Spinal cord (tissue), 10 donors: Measurements from ENCODE around the gene IMMT. TPM values are rescaled to one million over a fixed set of nuclear protein-coding genes. Genes with fewer than 3 reads are reported as not detected.
"Not testable (repeated sequence)": the region's sequence is repeated elsewhere in the genome, so short reads cannot be mapped to it uniquely, and the experiment has no call there.

Experiments
- DNase-seq, 6 donors: peaks; one replicate each; pipeline versions ENCODE4 v3.0.0 to v3.0.0-alpha.2; 2013 to 2015; ENCODE audit warnings: low spot score in 6 of 6, low read depth in 4 of 6
- H3K27ac ChIP-seq: one replicate; pipeline ENCODE4 v1.5.1; 2013; ENCODE audit warnings: low read depth, low read length, control low read depth
- H3K27me3 ChIP-seq: one replicate; pipeline ENCODE4 v1.6.1; 2013; ENCODE audit warnings: low read length; ENCODE audit not compliant: control insufficient read depth, insufficient read depth
- H3K36me3 ChIP-seq: one replicate; pipeline ENCODE4 v1.6.1; 2013; ENCODE audit warnings: low read length; ENCODE audit not compliant: control insufficient read depth, insufficient read depth
- H3K4me1 ChIP-seq: one replicate; pipeline ENCODE4 v1.6.1; 2013; ENCODE audit warnings: low read length; ENCODE audit not compliant: control insufficient read depth, insufficient read depth
- H3K4me3 ChIP-seq: one replicate; pipeline ENCODE4 v1.5.1; 2013; ENCODE audit warnings: low read depth, low read length, control low read depth
- H3K9me3 ChIP-seq: one replicate; pipeline ENCODE4 v1.6.1; 2013; ENCODE audit warnings: low read length; ENCODE audit not compliant: control insufficient read depth, insufficient read depth
- WGBS: methylation state at CpG from one replicate; pipeline ENCODE4 v1.1.5; 2013; ENCODE audit warnings: missing lambda C conversion rate; ENCODE audit not compliant: insufficient coverage; 5-methylcytosine and 5-hydroxymethylcytosine counted together
- long read RNA-seq, 4 donors: transcript quantifications; one replicate each; lab custom pipeline, GENCODE V29; 2026
- polyA plus RNA-seq, 2 donors: library from polyadenylated mRNA; unstranded; fragments of 120-200 nt; gene quantifications; one replicate each; pipeline ENCODE4 v1.2.1, GENCODE V29; 2013; ENCODE audit not compliant: insufficient read length in 2 of 2
- total RNA-seq, 2 donors: library from RNA; depleted of rRNA in 1 of 2; stranded (reverse); fragments of 120-200 nt in 1 of 2; fragments of >200 nt in 1 of 2; gene quantifications; one replicate each; pipeline versions ENCODE4 v1.2.3 to v1.2.4, GENCODE V29; 2013 to 2014
- donor health status: healthy.

Gene IMMT
- total RNA-seq (10 to 100 TPM; 58.1 to 66.9 TPM), polyA plus RNA-seq (10 to 100 TPM; 86.9 to 87.8 TPM)
- long read RNA-seq, donor 1, partial matches to known transcripts, result 5 of 50 reads
- long read RNA-seq, donor 1, other reads (novel, unspliced or antisense), result 44 of 50 reads
- long read RNA-seq, donor 2, partial matches to known transcripts, result 0 of 2 reads
- long read RNA-seq, donor 2, other reads (novel, unspliced or antisense), result 0 of 2 reads
- long read RNA-seq, donor 3, partial matches to known transcripts, result 7 of 13 reads
- long read RNA-seq, donor 3, other reads (novel, unspliced or antisense), result 5 of 13 reads
- long read RNA-seq, donor 4, partial matches to known transcripts, result 0 of 9 reads
- long read RNA-seq, donor 4, other reads (novel, unspliced or antisense), result 5 of 9 reads

DNA sequence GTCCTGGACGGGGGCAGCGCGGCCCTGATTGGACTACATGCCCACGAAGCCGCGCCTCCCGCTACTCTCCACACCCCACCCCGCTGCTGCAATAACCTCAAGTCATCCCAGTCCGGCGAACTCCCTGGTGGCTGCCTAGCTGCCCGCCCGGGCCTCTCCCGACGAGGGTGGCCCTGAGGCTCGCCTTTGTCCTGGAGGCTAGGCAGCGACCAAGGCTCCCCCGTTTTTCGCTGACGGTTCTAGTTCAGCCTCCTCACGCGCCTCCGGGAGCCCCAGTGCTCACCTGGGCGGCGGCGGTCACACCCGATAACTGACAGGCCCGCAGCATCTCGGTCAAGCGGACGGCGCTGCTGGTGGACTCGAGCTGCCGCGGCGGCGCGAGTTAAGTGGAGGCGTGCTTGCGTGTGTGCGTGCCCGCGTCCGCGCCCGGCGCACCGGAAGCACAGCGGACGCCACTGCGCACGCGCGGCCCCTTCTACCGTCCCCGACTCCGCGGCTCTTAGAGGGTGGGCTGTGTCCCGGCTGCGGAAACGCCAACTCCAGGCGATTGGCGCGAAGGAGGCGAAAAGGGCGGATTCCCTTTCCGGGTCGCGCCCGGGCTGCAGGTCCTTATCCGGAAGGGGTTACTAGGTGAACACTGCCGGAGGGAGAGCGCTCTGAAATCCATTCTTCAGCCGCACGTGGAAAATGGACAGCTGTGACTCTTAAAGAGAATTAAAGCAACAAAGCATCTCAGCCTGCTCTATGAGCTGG lies at the start of gene IMMT:
IMMT (minus strand) TSS at position 408 of the 753 bp plus-strand sequence; CDS start at position 328, 80 bp downstream.
- Histone ChIP-seq H3K27me3 (no peaks in the 10 kb centered on the region), H3K36me3 (peaks cover 8% of the 10 kb centered on the region), H3K9me3 (no peaks in the 10 kb centered on the region), H3K4me3 (peak within 1 kb of the TSS; percentile 100), H3K27ac (peak within 1 kb of the TSS; percentile 100), H3K4me1 (peaks cover 33% of the 10 kb centered on the region)
- WGBS, result under 1% methylated on average over 74 of the region's 74 CpGs
- DNase-seq, result peak; percentile 89 to 99 (median 94)

DNA sequence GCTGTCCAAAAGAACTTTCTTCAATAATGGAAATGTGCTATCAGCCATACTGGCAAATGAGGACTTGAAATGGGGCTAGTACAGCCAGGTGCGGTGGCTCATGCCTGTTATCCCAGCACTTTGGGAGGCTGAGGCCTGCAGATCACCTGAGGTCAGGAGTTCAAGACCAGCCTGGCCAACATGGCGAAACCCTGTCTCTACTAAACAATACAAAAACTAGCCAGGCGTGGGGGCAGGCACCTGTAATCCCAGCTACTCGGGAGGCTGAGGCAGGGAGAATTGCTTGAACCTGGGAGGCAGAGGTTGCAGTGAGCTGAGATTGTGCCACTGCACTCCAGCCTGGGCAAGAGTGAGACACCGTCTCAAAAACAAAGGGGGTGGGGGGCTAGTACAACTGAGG lies 49.5 kb upstream of the IMMT start:
- H3K36me3 ChIP-seq, result peaks cover 30% of the 10 kb centered on the region
- not testable (repeated sequence) for H3K4me1 ChIP-seq, DNase-seq, H3K4me3 ChIP-seq, H3K9me3 ChIP-seq, H3K27me3 ChIP-seq, H3K27ac ChIP-seq
- 96% methylated on average over 2 of the region's 5 CpGs for WGBS

- no peaks in the 10 kb centered on the region for H3K27me3 ChIP-seq
- H3K4me3 ChIP-seq, result no peak overlapping the region
- peaks cover 32% of the 10 kb centered on the region for H3K36me3 ChIP-seq
- H3K4me1 ChIP-seq, result peaks cover 2% of the 10 kb centered on the region
- H3K27ac ChIP-seq, result no peak overlapping the region
- no peak for DNase-seq
- WGBS, result 98% methylated on average over 4 of the region's 5 CpGs
- no peaks in the 10 kb centered on the region for H3K9me3 ChIP-seq
Observed at GRCh38 chr2:86243950-86244733, 48.9 kb upstream of the IMMT start.

GRCh38 chr2:86243272-86243671 lies 48.0 kb upstream of the IMMT start:
- no peak for DNase-seq
- peaks cover 32% of the 10 kb centered on the region for H3K36me3 ChIP-seq
- H3K4me3 ChIP-seq, result no peak overlapping the region
- H3K27ac ChIP-seq, result no peak overlapping the region
- no peaks in the 10 kb centered on the region for H3K27me3 ChIP-seq
- H3K4me1 ChIP-seq, result no peaks in the 10 kb centered on the region
- 100% methylated on average over 2 of the region's 6 CpGs for WGBS
- no peaks in the 10 kb centered on the region for H3K9me3 ChIP-seq

DNA sequence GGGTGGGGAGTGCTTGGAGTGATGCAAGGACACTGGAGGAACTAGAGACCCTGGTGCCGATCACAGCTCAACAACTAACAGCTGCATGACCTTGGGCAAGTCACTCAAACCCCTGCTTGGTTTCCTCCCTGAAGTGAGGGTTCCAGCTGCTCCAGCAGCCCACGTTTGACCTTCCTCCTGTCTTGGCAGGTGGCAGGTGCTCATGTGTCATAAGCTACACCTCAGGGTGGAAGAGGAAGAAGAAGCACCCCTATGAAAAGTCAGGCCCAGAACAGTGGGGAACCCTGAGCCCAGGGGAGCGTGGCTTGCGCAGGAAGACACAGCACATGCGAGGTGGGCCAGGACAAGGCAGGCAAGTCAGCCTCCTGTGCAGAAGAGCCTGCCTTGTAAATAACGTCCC lies 46.3 kb upstream of the IMMT start:
- Histone ChIP-seq H3K9me3 (no peaks in the 10 kb centered on the region), H3K4me1 (no peaks in the 10 kb centered on the region), H3K27ac (no peak overlapping the region), H3K36me3 (peaks cover 32% of the 10 kb centered on the region), H3K27me3 (no peaks in the 10 kb centered on the region), H3K4me3 (no peak overlapping the region)
- DNase-seq, result no peak
- 96% methylated on average over 5 of the region's 6 CpGs for WGBS

DNA sequence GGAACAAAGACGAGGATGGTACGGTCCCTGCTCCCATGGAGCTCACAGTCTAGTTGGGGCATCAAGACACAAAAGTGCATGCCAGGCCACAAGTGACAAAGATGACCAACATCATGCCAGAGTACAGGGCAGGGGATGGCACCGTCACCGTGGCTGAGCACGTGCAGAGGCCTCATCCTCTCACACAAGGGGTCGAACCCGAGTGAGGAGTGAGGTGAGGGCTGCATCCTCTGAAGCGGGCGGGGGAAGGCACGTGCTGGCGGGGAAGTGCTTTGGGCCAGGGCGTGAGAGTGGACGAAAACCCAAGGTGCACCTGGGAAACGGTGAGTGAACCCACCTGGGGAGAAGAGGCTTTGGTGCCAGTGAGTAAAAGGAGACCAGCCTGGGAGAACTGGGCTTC lies 45.0 kb upstream of the IMMT start:
- no peak overlapping the region for H3K4me3 ChIP-seq
- H3K9me3 ChIP-seq, result no peaks in the 10 kb centered on the region
- no peaks in the 10 kb centered on the region for H3K4me1 ChIP-seq
- no peaks in the 10 kb centered on the region for H3K27me3 ChIP-seq
- H3K36me3 ChIP-seq, result peaks cover 32% of the 10 kb centered on the region
- no peak for DNase-seq
- 92% methylated on average over 12 of the region's 14 CpGs for WGBS
- no peak overlapping the region for H3K27ac ChIP-seq

DNA sequence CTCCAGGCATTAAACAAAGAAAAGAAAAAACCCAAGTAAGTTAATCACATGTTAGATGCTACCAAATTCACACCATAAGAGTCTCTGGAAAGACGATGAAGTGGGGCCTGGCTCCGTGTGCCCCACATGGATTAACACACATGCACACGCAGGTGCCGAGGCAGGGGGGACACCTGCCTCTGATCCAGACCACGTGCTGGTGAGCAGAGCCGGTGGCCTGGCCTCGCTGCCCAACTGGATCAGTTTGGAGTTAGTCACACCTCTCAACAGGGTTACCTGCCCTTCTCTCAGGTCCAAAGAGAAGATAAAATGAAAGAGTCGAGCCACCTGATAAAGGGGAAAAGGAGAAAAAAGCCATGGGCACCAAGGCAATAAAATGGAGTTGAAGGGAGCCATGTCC lies 44.5 kb upstream of the IMMT start:
- no peaks in the 10 kb centered on the region for H3K4me1 ChIP-seq
- 94% methylated on average over 6 of the region's 8 CpGs for WGBS
- H3K9me3 ChIP-seq, result no peaks in the 10 kb centered on the region
- no peaks in the 10 kb centered on the region for H3K27me3 ChIP-seq
- peaks cover 32% of the 10 kb centered on the region for H3K36me3 ChIP-seq
- H3K4me3 ChIP-seq, result no peak overlapping the region
- no peak for DNase-seq
- H3K27ac ChIP-seq, result no peak overlapping the region

DNA sequence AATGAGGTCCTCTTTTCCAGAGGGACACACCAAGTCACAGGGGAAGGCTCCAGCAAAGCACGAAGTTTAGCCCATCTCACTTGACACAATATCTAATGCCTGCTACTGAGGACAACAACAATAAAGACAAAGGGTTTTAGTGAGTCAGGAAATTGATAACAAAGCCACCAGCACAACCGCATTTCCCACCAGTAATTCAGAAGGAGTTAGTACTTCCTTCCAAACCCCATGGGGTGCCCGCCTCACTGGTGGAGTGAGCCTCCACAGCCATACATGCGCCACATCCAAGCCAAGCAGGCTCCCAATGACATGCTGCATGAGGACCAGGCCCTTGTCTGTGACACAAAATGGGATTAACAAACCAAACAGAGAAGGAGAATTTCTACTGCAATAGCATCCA lies 44.1 kb upstream of the IMMT start:
- Histone ChIP-seq H3K4me1 (peaks cover under 1% of the 10 kb centered on the region), H3K27me3 (no peaks in the 10 kb centered on the region), H3K4me3 (no peak overlapping the region), H3K36me3 (peaks cover 32% of the 10 kb centered on the region), H3K27ac (no peak overlapping the region), H3K9me3 (no peaks in the 10 kb centered on the region)
- no peak for DNase-seq
- 83% methylated on average over 2 of the region's 4 CpGs for WGBS

DNA sequence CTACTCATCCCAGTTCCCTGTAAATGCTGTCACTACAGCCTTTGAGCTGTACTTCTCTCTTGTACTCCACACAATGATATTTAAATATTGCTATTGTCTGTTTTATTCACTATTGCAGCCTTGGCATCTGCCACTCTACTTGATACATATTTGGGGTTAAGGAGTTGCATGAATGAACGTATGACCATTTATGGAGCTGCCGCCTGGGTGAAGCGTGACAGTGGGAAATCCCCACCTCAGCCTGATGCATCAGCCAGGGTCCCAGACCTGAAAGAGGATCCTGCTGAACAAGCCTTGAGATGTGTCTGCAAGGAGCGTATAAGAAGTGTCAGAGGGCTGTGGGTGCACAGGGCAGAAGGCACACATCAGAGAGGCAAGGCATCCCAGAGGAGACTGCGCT lies 43.1 kb upstream of the IMMT start:
- H3K27me3 ChIP-seq, result no peaks in the 10 kb centered on the region
- 96% methylated on average over 4 of the region's 5 CpGs for WGBS
- no peak overlapping the region for H3K27ac ChIP-seq
- peaks cover 28% of the 10 kb centered on the region for H3K36me3 ChIP-seq
- DNase-seq, result no peak
- H3K4me1 ChIP-seq, result peaks cover 4% of the 10 kb centered on the region
- no peaks in the 10 kb centered on the region for H3K9me3 ChIP-seq
- no peak overlapping the region for H3K4me3 ChIP-seq
